ENCODE results near the gene INKA1. TPM values are rescaled to one million over a fixed set of nuclear protein-coding genes. Genes with fewer than 3 reads are reported as not detected.

INKA1 gene
- total RNA-seq, 2 experiments from 2014 or later: 1.3 to 2.3 TPM

DNA sequence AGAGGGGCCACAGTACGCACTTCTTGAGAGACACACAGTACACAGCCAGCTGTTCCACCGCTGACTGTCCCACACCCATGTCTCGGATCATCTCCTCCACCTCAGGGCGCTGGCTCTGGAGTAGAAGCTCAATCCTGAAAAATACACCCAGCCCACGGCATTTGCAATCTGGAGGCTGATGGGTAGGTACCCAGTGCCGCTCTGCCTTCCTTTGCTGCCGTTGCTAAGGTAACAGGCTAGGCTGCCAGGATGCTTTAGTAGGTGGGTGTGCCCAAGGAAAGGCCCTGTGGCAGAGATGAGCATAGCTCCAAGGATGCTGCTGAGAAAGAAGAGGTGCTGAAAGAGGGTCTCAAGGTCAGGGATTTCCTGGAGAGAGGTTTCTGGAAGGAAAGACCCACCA, 38.7 kb downstream of the INKA1 start:
- ATAC-seq (ENCODE audit: low read depth) (no peak), DNase-seq (no peak)
- no peaks in the 10 kb centered on the region for H3K27me3 Mint-ChIP-seq
- no peak overlapping the region for H3K4me3 Mint-ChIP-seq
- H3K36me3 Mint-ChIP-seq: peaks cover 8% of the 10 kb centered on the region
- POLR2A ChIA-PET: interaction anchor here (1.0 to 7.2 kb wide), 2 partner anchors 28 to 38 kb away, joined by 3 to 72 read pairs; partner anchors contain the start of genes INKA1 and UBA7
- peaks cover 1% of the 10 kb centered on the region for H3K4me1 Mint-ChIP-seq
- no peak overlapping the region for H3K27ac Mint-ChIP-seq
- H3K9me3 Mint-ChIP-seq: no peaks in the 10 kb centered on the region

DNA sequence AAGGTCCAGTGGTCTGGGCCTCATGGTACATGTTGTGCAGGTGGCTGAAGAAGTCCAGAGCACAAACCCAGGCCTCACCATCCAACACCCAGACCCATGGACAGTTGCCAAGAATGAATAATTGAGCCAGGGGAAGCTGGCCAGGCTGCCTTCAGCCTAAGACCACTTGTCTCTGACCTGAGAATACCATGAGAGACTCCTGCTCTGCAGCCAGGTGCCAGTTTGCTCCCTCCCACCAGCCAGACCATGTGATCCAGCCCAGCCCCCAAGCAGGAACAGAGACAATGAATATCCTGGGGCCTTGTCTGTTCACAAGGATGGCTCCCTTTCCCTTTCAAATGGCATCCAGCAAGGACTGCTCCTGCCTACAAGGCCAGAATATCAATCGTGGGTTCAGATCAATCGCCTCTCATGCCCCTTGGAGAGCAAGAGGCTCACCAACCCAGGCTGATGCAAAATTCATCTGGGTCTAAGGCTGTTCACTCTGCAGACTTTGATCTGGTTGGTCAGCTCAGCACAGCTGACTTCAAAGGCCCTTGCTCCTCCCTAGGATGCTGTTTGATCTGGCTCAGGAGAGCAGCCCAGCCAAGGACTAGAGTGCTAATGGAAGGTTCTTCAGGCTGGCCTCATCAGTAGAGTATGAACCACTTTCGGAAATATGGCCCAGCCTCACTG, 39.9 kb downstream of the INKA1 start:
- H3K4me1 Mint-ChIP-seq: peaks cover 1% of the 10 kb centered on the region
- H3K4me3 Mint-ChIP-seq: no peak overlapping the region
- H3K27ac Mint-ChIP-seq: no peak overlapping the region
- H3K9me3 Mint-ChIP-seq: no peaks in the 10 kb centered on the region
- peaks cover 12% of the 10 kb centered on the region for H3K36me3 Mint-ChIP-seq
- ATAC-seq (ENCODE audit: low read depth) (no peak), DNase-seq (no peak)
- POLR2A ChIA-PET: no interaction called here
- no peaks in the 10 kb centered on the region for H3K27me3 Mint-ChIP-seq

DNA sequence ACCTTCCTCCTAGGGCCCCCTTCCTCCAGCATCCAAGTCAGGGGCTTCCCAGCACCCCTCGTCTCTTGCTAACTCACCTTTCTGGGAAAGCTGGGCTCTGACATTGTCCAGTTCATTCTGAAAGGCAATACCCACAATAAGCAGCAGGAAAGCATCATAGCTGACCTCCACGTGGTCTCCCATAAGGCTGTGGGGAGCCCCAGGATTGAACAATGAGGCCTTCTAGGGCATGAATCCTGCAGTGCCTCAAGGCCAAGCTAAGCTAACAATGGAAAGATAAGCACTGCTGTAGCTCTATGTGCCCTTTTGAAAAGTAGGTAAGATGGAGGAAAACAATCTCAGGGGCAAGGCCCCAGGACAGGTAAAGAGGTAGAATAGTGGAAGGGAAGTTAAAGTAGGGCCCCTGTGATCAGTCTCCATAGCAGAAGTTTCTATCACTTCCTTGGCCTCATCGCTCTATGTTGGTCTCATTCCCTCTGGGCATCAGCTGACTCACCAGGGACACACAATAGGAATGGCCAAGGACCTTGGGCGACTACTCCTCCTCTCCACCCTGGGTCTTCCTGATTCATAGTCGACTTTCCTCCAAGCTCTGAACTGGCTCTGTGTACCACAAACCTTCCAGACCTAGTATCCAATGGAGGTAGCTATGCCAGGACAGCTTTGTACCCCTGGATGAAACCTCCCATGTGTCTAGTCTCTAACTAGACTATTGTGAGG, 41.6 kb downstream of the INKA1 start:
- POLR2A ChIA-PET: interaction anchor here (0.7 to 1.3 kb wide), 5 partner anchors 11 to 141 kb away, joined by 3 to 9 read pairs (median 3); partner anchors contain the start of gene INKA1
- no peak overlapping the region for H3K27ac Mint-ChIP-seq
- H3K4me1 Mint-ChIP-seq: no peaks in the 10 kb centered on the region
- H3K36me3 Mint-ChIP-seq: peaks cover 10% of the 10 kb centered on the region
- DNase-seq: no peak
- H3K27me3 Mint-ChIP-seq: no peaks in the 10 kb centered on the region
- no peak overlapping the region for H3K4me3 Mint-ChIP-seq
- ATAC-seq (ENCODE audit: low read depth): no peak
- no peaks in the 10 kb centered on the region for H3K9me3 Mint-ChIP-seq

DNA sequence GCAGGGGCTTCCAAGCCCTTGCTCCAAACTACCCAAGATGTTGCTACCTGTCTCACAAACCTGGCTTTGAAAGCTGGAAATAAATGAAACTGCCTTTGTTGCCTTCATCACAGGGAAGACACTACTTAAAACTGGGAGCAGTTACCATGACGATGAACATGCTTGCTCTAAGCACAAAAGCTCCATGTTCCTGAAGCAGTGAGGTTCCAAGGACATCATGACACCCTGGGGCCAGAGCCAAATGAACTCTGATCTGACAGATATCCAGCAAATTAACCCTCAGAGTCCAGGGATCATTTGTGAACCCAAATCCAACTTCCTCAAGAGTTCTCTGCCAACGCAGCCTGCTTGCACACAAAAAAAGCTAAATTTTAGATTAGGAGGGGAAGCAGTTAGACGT, 42.6 kb downstream of the INKA1 start:
- Mint-ChIP-seq H3K4me3 (no peak overlapping the region), H3K9me3 (no peaks in the 10 kb centered on the region), H3K4me1 (peaks cover 2% of the 10 kb centered on the region), H3K36me3 (peaks cover 12% of the 10 kb centered on the region), H3K27me3 (no peaks in the 10 kb centered on the region), H3K27ac (no peak overlapping the region)
- POLR2A ChIA-PET: interaction anchor here (1.1 kb wide), 1 partner anchor 10 kb away, joined by 3 read pairs; no protein-coding TSS in a partner anchor
- no peak for DNase-seq
- ATAC-seq (ENCODE audit: low read depth): no peak

Small RNA genes lying within 50 kb of the gene (microRNA-seq; reads per million reads assigned to microRNA genes)
- gene MIR5193: not detected

Other genes starting within 250 kb of the INKA1 start
- gene BSN, start 248.8 kb upstream of the INKA1 start, total RNA-seq: under 1 TPM; 0.08 to 0.14 TPM
- 100 to 1,000 TPM; 148 to 165 TPM for gene APEH, start 128.9 kb upstream of the INKA1 start, total RNA-seq
- gene MST1, start 113.8 kb upstream of the INKA1 start, total RNA-seq: 10 to 100 TPM; 10.3 to 11.0 TPM
- gene RNF123, start 113.7 kb upstream of the INKA1 start, total RNA-seq: 10 to 100 TPM; 53.2 to 56.5 TPM
- gene AMIGO3, start 83.6 kb upstream of the INKA1 start, total RNA-seq: 1 to 10 TPM in 1 of 2 experiments, under 1 TPM in 1; 0.61 to 2.0 TPM
- 10 to 100 TPM; 35.4 to 39.9 TPM for gene GMPPB, start 79.3 kb upstream of the INKA1 start, total RNA-seq
- gene IP6K1, start 16.7 kb upstream of the INKA1 start, total RNA-seq: 10 to 100 TPM; 35.2 to 40.2 TPM
- under 1 TPM in 1 of 2 experiments, not detected in 1; 0.22 TPM for gene CDHR4, start 3.4 kb upstream of the INKA1 start, total RNA-seq
- gene UBA7, start 10.7 kb downstream of the INKA1 start, total RNA-seq: 100 to 1,000 TPM; 299 to 310 TPM
- 10 to 100 TPM; 24.0 to 24.4 TPM for gene TRAIP, start 53.3 kb downstream of the INKA1 start, total RNA-seq
- gene CAMKV, start 66.6 kb downstream of the INKA1 start, total RNA-seq: not detected
- gene MST1R, start 100.6 kb downstream of the INKA1 start, total RNA-seq: 1 to 10 TPM; 1.7 to 2.9 TPM
- gene MON1A, start 126.5 kb downstream of the INKA1 start, total RNA-seq: 10 to 100 TPM; 11.9 to 12.9 TPM
- gene RBM6, start 136.9 kb downstream of the INKA1 start, total RNA-seq: 100 to 1,000 TPM; 147 TPM

Data from activated naive CD8-positive, alpha-beta T cell treated with anti-CD3 and anti-CD28 coated beads, Interleukin-2, amount 10 ng/mL, durations not matched to agents 7 days and 5 days (primary cell).